GM23338 (cell line): ENCODE measurements around the gene CGREF1. TPM values are rescaled to one million over a fixed set of nuclear protein-coding genes. Genes with fewer than 3 reads are reported as not detected.

Source experiments
- ATAC-seq: fragments of 200-7000 bp; cut with Tn5 transposase; 3 replicates; pipeline ENCODE4 v1.9.1; 2020
- DNase-seq: peaks from one replicate; pipeline ENCODE4 v3.0.0-alpha.2; 2015; ENCODE audit warnings: low spot score
- H2AFZ ChIP-seq: fragments of 200-600 bp; sonication (generic); 2 replicates; pipeline ENCODE4 v1.8.0; 2016; ENCODE audit warnings: antibody characterized with exemption, mild to moderate bottlenecking, moderate library complexity
- H3F3A ChIP-seq: fragments of 200-600 bp; sonication (generic); replicated peaks from 2 replicates; pipeline ENCODE4 v1.8.0; 2017; ENCODE audit warnings: antibody characterized with exemption, mixed run types, low read depth
- H3K27ac ChIP-seq: fragments of 200-600 bp; sonication (generic); 2 replicates; pipeline ENCODE4 v1.6.1; 2016; ENCODE audit warnings: low read depth
- H3K27me3 ChIP-seq: fragments of 200-600 bp; sonication (generic); 2 replicates; pipeline ENCODE4 v1.8.0; 2016; ENCODE audit warnings: mild to moderate bottlenecking, mixed run types, moderate library complexity; ENCODE audit not compliant: insufficient read depth
- H3K36me3 ChIP-seq: fragments of 200-600 bp; sonication (generic); 2 replicates; pipeline ENCODE4 v1.8.0; 2016; ENCODE audit warnings: mild to moderate bottlenecking; ENCODE audit not compliant: insufficient read depth
- H3K4me1 ChIP-seq: fragments of 200-600 bp; sonication (generic); 2 replicates; pipeline ENCODE4 v1.8.0; 2016; ENCODE audit warnings: mild to moderate bottlenecking, moderate library complexity; ENCODE audit not compliant: insufficient read depth
- H3K4me2 ChIP-seq: fragments of 200-600 bp; sonication (generic); 2 replicates; pipeline ENCODE4 v1.7.1; 2017; ENCODE audit warnings: mixed run types
- H3K4me3 ChIP-seq: fragments of 200-600 bp; sonication (generic); 2 replicates; pipeline ENCODE4 v1.6.1; 2016; ENCODE audit warnings: mixed run types
- H3K79me2 ChIP-seq: fragments of 200-600 bp; sonication (generic); replicated peaks from 2 replicates; pipeline ENCODE4 v1.8.0; 2017; ENCODE audit warnings: mild to moderate bottlenecking; ENCODE audit not compliant: insufficient read depth
- H3K9me2 ChIP-seq: fragments of 200-600 bp; sonication (generic); 2 replicates; pipeline ENCODE4 v1.8.0; 2017; ENCODE audit not compliant: insufficient read depth
- H4K20me1 ChIP-seq: fragments of 200-600 bp; sonication (generic); replicated peaks from 2 replicates; pipeline ENCODE4 v1.8.0; 2017; ENCODE audit warnings: mild to moderate bottlenecking; ENCODE audit not compliant: insufficient read depth
- H3K27ac Mint-ChIP-seq: 2 replicates; pipeline ENCODE4 v1.8.0; 2020; ENCODE audit warnings: inconsistent platforms, mild to moderate bottlenecking, moderate library complexity, mixed read lengths
- H3K27me3 Mint-ChIP-seq: 3 replicates; pipeline ENCODE4 v1.8.0; 2022; ENCODE audit warnings: low read depth, mild to moderate bottlenecking, moderate library complexity, mixed read lengths, inconsistent platforms; ENCODE audit not compliant: insufficient read depth, poor library complexity
- H3K36me3 Mint-ChIP-seq: 3 replicates; pipeline ENCODE4 v1.8.0; 2021; ENCODE audit warnings: low read depth, mild to moderate bottlenecking, inconsistent platforms, moderate library complexity, mixed read lengths
- H3K4me1 Mint-ChIP-seq: 3 replicates; pipeline ENCODE4 v1.8.0; 2020; ENCODE audit warnings: mild to moderate bottlenecking, inconsistent platforms, mixed read lengths
- H3K4me3 Mint-ChIP-seq: 3 replicates; pipeline ENCODE4 v1.8.0; 2021; ENCODE audit warnings: moderate library complexity, mild to moderate bottlenecking, inconsistent platforms, mixed read lengths
- H3K9me3 Mint-ChIP-seq: 3 replicates; pipeline ENCODE4 v1.8.0; 2020; ENCODE audit warnings: moderate library complexity, mild to moderate bottlenecking, inconsistent platforms, mixed read lengths
- ETS1 ChIP-seq: IDR thresholded peaks from 2 replicates; pipeline ENCODE4 v1.6.1; 2016; ENCODE audit warnings: antibody characterized with exemption
- EZH2phosphoT487 ChIP-seq: fragments of 200-600 bp; sonication (generic); IDR thresholded peaks from one replicate; pipeline ENCODE4 v1.8.1; 2018; ENCODE audit warnings: antibody characterized with exemption; ENCODE audit not compliant: unreplicated experiment
- JUNB ChIP-seq: IDR thresholded peaks from one replicate; pipeline ENCODE4 v1.6.1; 2016; ENCODE audit warnings: antibody characterized with exemption; ENCODE audit not compliant: unreplicated experiment
- NANOG ChIP-seq: IDR thresholded peaks from 2 replicates; pipeline ENCODE4 v1.6.1; 2016; ENCODE audit warnings: antibody characterized with exemption, borderline replicate concordance
- POLR2AphosphoS5 ChIP-seq: IDR thresholded peaks from 2 replicates; pipeline ENCODE4 v1.6.1; 2016; ENCODE audit warnings: antibody characterized with exemption, low read depth
- REST ChIP-seq: IDR thresholded peaks from one replicate; pipeline ENCODE4 v1.6.1; 2018; ENCODE audit warnings: antibody characterized with exemption; ENCODE audit not compliant: unreplicated experiment
- STAT1 ChIP-seq: IDR thresholded peaks from one replicate; pipeline ENCODE4 v1.6.1; 2016; ENCODE audit warnings: antibody characterized with exemption; ENCODE audit not compliant: unreplicated experiment
- ZNF331 ChIP-seq: fragments of 250-450 bp; sonication (Bioruptor Pico); IDR thresholded peaks from 2 replicates; pipeline ENCODE4 v1.5.0; 2020; ENCODE audit warnings: low read depth, mild to moderate bottlenecking, moderate library complexity
- ZNF462 ChIP-seq: fragments of 250-450 bp; sonication (Bioruptor Pico); IDR thresholded peaks from 2 replicates; pipeline ENCODE4 v1.5.0; 2020; ENCODE audit warnings: mild to moderate bottlenecking, moderate library complexity
- polyA plus RNA-seq: library from polyadenylated mRNA; unstranded; fragments of >200 nt; fragmentation: Nextera tagmentation; extraction: Ambion mirVana; gene quantifications from 2 replicates; pipeline ENCODE4 v1.2.1, GENCODE V29; 2016
- total RNA-seq: library from RNA; depleted of rRNA; stranded (reverse); fragments of >200 nt; shearing (Covaris generic); gene quantifications from 2 replicates; pipeline ENCODE4 v1.2.3, GENCODE V29; 2014
- TF ChIP-seq, protein P1 (sequence below), 2 experiments: fragments of 200-600 bp in 1 of 2; sonication (generic) in 1 of 2; conservative IDR thresholded peaks; 2 replicates each; pipeline versions ENCODE4 v1.5.1 to v1.6.1; 2016 to 2017; ENCODE audit warnings: antibody characterized with exemption in 2 of 2, low read depth in 2 of 2, mild to moderate bottlenecking in 2 of 2, moderate library complexity in 1 of 2

CGREF1 gene
- total and polyA plus RNA-seq, 2 experiments from 2014 or later = 4.1 to 4.5 TPM

GRCh38 chr2:27094353-27094984 is 24.5 kb downstream of the CGREF1 start (continued):
- TF ChIP-seq ZNF462 (CRISPR knock-in tag) (no peak), ZNF331 (CRISPR knock-in tag) (no peak), POLR2AphosphoS5 (no peak)

- Mint-ChIP-seq H3K4me1 (peaks cover 6% of the 10 kb centered on the region), H3K27ac (no peak overlapping the region), H3K27me3 (peaks cover 19% of the 10 kb centered on the region), H3K9me3 (no peaks in the 10 kb centered on the region; the same call in 2 of the 3 replicates), H3K36me3 (no peaks in the 10 kb centered on the region; the same call in 2 of the 3 replicates), H3K4me3 (no peak overlapping the region)
- H3F3A ChIP-seq = no peaks in the 10 kb centered on the region
- peaks cover 4% of the 10 kb centered on the region; the same call in 1 of the 2 replicates for H3K4me1 ChIP-seq
- ATAC-seq = no peak
- H3K4me2 ChIP-seq = no peak overlapping the region
- H3K36me3 ChIP-seq = no peaks in the 10 kb centered on the region
- H4K20me1 ChIP-seq = no peaks in the 10 kb centered on the region; the same call in 1 of the 2 replicates
- no peak for DNase-seq
- H3K27me3 ChIP-seq = no peaks in the 10 kb centered on the region
- no peak overlapping the region for H3K4me3 ChIP-seq
- H3K27ac ChIP-seq = no peak overlapping the region
- H3K79me2 ChIP-seq = no peaks in the 10 kb centered on the region
- H2AFZ ChIP-seq = no peak overlapping the region
- no peaks in the 10 kb centered on the region for H3K9me2 ChIP-seq
- TF ChIP-seq, protein P1, sequence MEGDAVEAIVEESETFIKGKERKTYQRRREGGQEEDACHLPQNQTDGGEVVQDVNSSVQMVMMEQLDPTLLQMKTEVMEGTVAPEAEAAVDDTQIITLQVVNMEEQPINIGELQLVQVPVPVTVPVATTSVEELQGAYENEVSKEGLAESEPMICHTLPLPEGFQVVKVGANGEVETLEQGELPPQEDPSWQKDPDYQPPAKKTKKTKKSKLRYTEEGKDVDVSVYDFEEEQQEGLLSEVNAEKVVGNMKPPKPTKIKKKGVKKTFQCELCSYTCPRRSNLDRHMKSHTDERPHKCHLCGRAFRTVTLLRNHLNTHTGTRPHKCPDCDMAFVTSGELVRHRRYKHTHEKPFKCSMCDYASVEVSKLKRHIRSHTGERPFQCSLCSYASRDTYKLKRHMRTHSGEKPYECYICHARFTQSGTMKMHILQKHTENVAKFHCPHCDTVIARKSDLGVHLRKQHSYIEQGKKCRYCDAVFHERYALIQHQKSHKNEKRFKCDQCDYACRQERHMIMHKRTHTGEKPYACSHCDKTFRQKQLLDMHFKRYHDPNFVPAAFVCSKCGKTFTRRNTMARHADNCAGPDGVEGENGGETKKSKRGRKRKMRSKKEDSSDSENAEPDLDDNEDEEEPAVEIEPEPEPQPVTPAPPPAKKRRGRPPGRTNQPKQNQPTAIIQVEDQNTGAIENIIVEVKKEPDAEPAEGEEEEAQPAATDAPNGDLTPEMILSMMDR (conservative IDR thresholded peaks at IDR 0.05; ENCODE audit: low read depth in 2 of 2) = no peak
- TF ChIP-seq NANOG (no peak), REST (no peak), ETS1 (no peak), STAT1 (no peak), EZH2phosphoT487 (no peak), ZNF331 (CRISPR knock-in tag) (no peak), JUNB (no peak)
Measured at GRCh38 chr2:27093430-27094352, 25.2 kb downstream of the CGREF1 start.
